GM18909 (cell line): Measurements from ENCODE around the gene NOD2.

ENCODE experiments used
- ATAC-seq: cut with Tn5 transposase; IDR thresholded peaks from one replicate; pipeline ENCODE4 v1.9.1; 2021; ENCODE audit warnings: mild to moderate bottlenecking; ENCODE audit not compliant: unreplicated experiment, poor library complexity

Gene NOD2

GRCh38 chr16:50776037-50776436 lies 82.6 kb downstream of the NOD2 start:
- ATAC-seq, result no peak

- no peak for ATAC-seq
Measured at GRCh38 chr16:50778284-50779163, 85.1 kb downstream of the NOD2 start.

- no peak for ATAC-seq
Measured at GRCh38 chr16:50781043-50781442, 87.6 kb downstream of the NOD2 start.

DNA sequence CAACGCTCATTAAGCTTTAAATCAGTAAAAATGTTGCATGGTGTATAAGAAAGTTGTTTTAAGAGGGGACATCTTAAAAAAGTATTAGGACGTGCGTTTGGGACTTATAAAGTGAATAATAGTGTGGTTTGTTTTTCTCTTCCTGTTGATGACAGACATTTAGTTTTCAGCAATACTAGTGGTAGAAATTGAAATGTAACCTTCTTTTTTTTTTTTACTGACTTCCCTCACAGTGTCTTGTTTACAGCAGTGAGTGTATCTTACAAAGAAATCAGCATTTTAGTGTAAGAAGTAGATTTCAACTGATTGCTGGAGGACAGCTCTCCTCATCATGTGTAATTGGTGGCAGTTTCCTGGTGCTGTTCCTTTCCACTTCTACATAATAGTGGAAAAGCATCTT lies 88.1 kb downstream of the NOD2 start:
- no peak for ATAC-seq
